ENCODE measurements around the gene INHBB.

INHBB gene

GRCh38 chr2:120348134-120348736 lies 2.3 kb downstream of the INHBB start:
- peaks cover 74% of the 10 kb centered on the region for H3K27me3 ChIP-seq (ENCODE audit: insufficient read depth, low read length)

DNA sequence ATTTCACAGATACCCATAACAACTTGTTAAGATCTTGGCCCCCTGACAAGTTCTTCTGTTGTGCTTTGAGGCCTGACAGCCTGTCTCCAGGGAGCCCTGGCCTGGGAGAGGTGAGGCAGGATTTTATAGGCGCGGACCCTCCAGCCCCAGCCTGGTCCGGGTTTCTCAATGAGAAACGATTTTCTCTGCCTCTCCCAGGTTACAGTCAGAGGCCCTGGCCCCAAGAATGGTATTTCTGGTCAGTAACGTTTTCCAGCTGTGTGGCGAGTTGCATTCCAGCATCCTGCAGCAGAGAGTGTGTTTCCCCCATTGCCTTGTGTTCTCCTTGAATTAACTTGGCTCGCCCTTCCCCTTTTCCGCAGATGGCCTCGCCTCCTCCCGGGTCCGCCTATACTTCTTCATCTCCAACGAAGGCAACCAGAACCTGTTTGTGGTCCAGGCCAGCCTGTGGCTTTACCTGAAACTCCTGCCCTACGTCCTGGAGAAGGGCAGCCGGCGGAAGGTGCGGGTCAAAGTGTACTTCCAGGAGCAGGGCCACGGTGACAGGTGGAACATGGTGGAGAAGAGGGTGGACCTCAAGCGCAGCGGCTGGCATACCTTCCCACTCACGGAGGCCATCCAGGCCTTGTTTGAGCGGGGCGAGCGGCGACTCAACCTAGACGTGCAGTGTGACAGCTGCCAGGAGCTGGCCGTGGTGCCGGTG lies 3.0 kb downstream of the INHBB start:
- Histone ChIP-seq H3K36me3 (ENCODE audit: insufficient read depth, low read length) (no peaks in the 10 kb centered on the region), H3K9me3 (ENCODE audit: low read length) (no peaks in the 10 kb centered on the region), H3K4me1 (ENCODE audit: insufficient read depth, low read length) (peaks cover 34% of the 10 kb centered on the region), H2AFZ (ENCODE audit: low read depth, low read length) (no peak overlapping the region), H3K4me3 (ENCODE audit: low read length) (no peak overlapping the region), H3K27me3 (ENCODE audit: insufficient read depth, low read length) (peaks cover 74% of the 10 kb centered on the region)

More at GRCh38 chr2:120348134-120348736, 2.3 kb downstream of the INHBB start:
- H3K9me3 ChIP-seq (ENCODE audit: low read length): no peaks in the 10 kb centered on the region
- H3K4me1 ChIP-seq (ENCODE audit: insufficient read depth, low read length): peaks cover 39% of the 10 kb centered on the region
- H3K36me3 ChIP-seq (ENCODE audit: insufficient read depth, low read length): no peaks in the 10 kb centered on the region
- H2AFZ ChIP-seq (ENCODE audit: low read depth, low read length): no peak overlapping the region
- H3K4me3 ChIP-seq (ENCODE audit: low read length): no peak overlapping the region

DNA sequence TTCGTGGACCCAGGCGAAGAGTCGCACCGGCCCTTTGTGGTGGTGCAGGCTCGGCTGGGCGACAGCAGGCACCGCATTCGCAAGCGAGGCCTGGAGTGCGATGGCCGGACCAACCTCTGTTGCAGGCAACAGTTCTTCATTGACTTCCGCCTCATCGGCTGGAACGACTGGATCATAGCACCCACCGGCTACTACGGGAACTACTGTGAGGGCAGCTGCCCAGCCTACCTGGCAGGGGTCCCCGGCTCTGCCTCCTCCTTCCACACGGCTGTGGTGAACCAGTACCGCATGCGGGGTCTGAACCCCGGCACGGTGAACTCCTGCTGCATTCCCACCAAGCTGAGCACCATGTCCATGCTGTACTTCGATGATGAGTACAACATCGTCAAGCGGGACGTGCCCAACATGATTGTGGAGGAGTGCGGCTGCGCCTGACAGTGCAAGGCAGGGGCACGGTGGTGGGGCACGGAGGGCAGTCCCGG lies 3.5 kb downstream of the INHBB start:
- Histone ChIP-seq H3K4me1 (ENCODE audit: insufficient read depth, low read length) (peaks cover 34% of the 10 kb centered on the region), H3K9me3 (ENCODE audit: low read length) (no peaks in the 10 kb centered on the region), H3K4me3 (ENCODE audit: low read length) (no peak overlapping the region), H3K36me3 (ENCODE audit: insufficient read depth, low read length) (no peaks in the 10 kb centered on the region), H3K27me3 (ENCODE audit: insufficient read depth, low read length) (peaks cover 70% of the 10 kb centered on the region), H2AFZ (ENCODE audit: low read depth, low read length) (no peak overlapping the region)

DNA sequence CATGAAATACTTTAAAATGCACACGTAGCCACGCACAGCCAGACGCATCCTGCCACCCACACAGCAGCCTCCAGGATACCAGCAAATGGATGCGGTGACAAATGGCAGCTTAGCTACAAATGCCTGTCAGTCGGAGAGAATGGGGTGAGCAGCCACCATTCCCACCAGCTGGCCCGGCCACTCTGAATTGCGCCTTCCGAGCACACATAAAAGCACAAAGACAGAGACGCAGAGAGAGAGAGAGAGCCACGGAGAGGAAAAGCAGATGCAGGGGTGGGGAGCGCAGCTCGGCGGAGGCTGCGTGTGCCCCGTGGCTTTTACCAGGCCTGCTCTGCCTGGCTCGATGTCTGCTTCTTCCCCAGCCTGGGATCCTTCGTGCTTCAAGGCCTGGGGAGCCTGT lies 4.1 kb downstream of the INHBB start:
- Histone ChIP-seq H3K27me3 (ENCODE audit: insufficient read depth, low read length) (peaks cover 72% of the 10 kb centered on the region), H3K36me3 (ENCODE audit: insufficient read depth, low read length) (no peaks in the 10 kb centered on the region)

GRCh38 chr2:120350801-120351320 lies 4.9 kb downstream of the INHBB start:
- Histone ChIP-seq H3K9me3 (ENCODE audit: low read length) (no peaks in the 10 kb centered on the region), H2AFZ (ENCODE audit: low read depth, low read length) (no peak overlapping the region), H3K36me3 (ENCODE audit: insufficient read depth, low read length) (no peaks in the 10 kb centered on the region), H3K4me1 (ENCODE audit: insufficient read depth, low read length) (peaks cover 34% of the 10 kb centered on the region), H3K27me3 (ENCODE audit: insufficient read depth, low read length) (peaks cover 65% of the 10 kb centered on the region), H3K4me3 (ENCODE audit: low read length) (no peak overlapping the region)

More for the DNA sequence above, 4.1 kb downstream of the INHBB start:
- no peak overlapping the region for H3K4me3 ChIP-seq (ENCODE audit: low read length)
- H2AFZ ChIP-seq (ENCODE audit: low read depth, low read length): no peak overlapping the region
- H3K4me1 ChIP-seq (ENCODE audit: insufficient read depth, low read length): peaks cover 34% of the 10 kb centered on the region
- no peaks in the 10 kb centered on the region for H3K9me3 ChIP-seq (ENCODE audit: low read length)

- Histone ChIP-seq H3K27me3 (ENCODE audit: insufficient read depth, low read length) (peaks cover 72% of the 10 kb centered on the region), H3K4me3 (ENCODE audit: low read length) (no peak overlapping the region), H2AFZ (ENCODE audit: low read depth, low read length) (no peak overlapping the region), H3K4me1 (ENCODE audit: insufficient read depth, low read length) (peaks cover 23% of the 10 kb centered on the region), H3K36me3 (ENCODE audit: insufficient read depth, low read length) (no peaks in the 10 kb centered on the region), H3K9me3 (ENCODE audit: low read length) (no peaks in the 10 kb centered on the region)
These were observed 7.0 kb downstream of the INHBB start for GRCh38 chr2:120352696-120353590.

DNA sequence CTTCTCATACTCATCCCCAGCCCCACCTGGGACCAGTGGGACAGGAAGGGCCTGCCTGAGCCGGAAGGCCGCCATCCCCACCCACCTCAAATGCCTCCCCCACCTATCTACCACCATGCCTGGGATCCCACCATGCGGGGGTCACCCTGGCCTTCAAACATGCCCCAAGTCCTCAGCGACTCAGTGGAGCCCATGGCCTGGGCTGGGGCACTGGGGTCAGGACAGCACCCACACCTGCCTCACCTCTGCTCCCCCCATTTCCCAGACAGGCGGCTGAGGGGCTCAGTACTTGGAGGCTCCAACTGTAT lies 7.6 kb downstream of the INHBB start:
- peaks cover 74% of the 10 kb centered on the region for H3K27me3 ChIP-seq (ENCODE audit: insufficient read depth, low read length)

DNA sequence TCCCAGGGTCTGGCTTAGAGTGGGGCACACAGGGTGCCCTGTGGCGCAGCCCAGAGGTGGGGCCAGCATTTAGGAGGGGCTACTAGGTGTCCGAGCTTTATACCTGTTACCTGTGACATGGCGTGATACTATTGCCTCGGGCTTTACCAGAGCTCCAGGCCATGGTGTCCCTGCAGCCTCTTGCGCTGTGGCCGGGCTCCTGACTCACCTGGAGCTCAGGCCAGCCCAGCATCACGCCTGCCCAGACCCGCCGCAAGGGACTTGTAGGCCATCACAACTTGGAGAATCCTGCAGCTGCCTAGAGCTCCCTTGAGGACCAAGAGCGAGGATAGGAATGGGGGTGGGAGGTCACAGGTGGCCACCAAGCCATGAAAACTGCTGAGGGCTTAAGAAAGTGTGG lies 8.0 kb downstream of the INHBB start:
- H3K36me3 ChIP-seq (ENCODE audit: insufficient read depth, low read length): no peaks in the 10 kb centered on the region
- no peak overlapping the region for H2AFZ ChIP-seq (ENCODE audit: low read depth, low read length)
- peaks cover 13% of the 10 kb centered on the region for H3K4me1 ChIP-seq (ENCODE audit: insufficient read depth, low read length)
- H3K4me3 ChIP-seq (ENCODE audit: low read length): no peak overlapping the region
- no peaks in the 10 kb centered on the region for H3K9me3 ChIP-seq (ENCODE audit: low read length)
- peaks cover 74% of the 10 kb centered on the region for H3K27me3 ChIP-seq (ENCODE audit: insufficient read depth, low read length)

More for the DNA sequence above, 7.6 kb downstream of the INHBB start:
- Histone ChIP-seq H3K4me1 (ENCODE audit: insufficient read depth, low read length) (peaks cover 17% of the 10 kb centered on the region), H2AFZ (ENCODE audit: low read depth, low read length) (no peak overlapping the region), H3K4me3 (ENCODE audit: low read length) (no peak overlapping the region), H3K9me3 (ENCODE audit: low read length) (no peaks in the 10 kb centered on the region), H3K36me3 (ENCODE audit: insufficient read depth, low read length) (no peaks in the 10 kb centered on the region)

- Histone ChIP-seq H3K27me3 (ENCODE audit: insufficient read depth, low read length) (peaks cover 73% of the 10 kb centered on the region), H3K9me3 (ENCODE audit: low read length) (no peaks in the 10 kb centered on the region), H2AFZ (ENCODE audit: low read depth, low read length) (no peak overlapping the region), H3K36me3 (ENCODE audit: insufficient read depth, low read length) (no peaks in the 10 kb centered on the region), H3K4me3 (ENCODE audit: low read length) (no peak overlapping the region), H3K4me1 (ENCODE audit: insufficient read depth, low read length) (peaks cover 10% of the 10 kb centered on the region)
These were observed 8.5 kb downstream of the INHBB start for GRCh38 chr2:120354467-120354866.

- Histone ChIP-seq H3K27me3 (ENCODE audit: insufficient read depth, low read length) (peaks cover 69% of the 10 kb centered on the region), H3K4me3 (ENCODE audit: low read length) (no peak overlapping the region), H2AFZ (ENCODE audit: low read depth, low read length) (no peak overlapping the region), H3K36me3 (ENCODE audit: insufficient read depth, low read length) (no peaks in the 10 kb centered on the region), H3K9me3 (ENCODE audit: low read length) (no peaks in the 10 kb centered on the region), H3K4me1 (ENCODE audit: insufficient read depth, low read length) (peaks cover 3% of the 10 kb centered on the region)
These were observed 9.2 kb downstream of the INHBB start for GRCh38 chr2:120354935-120355779.

GRCh38 chr2:120355780-120356266 lies 9.9 kb downstream of the INHBB start:
- Histone ChIP-seq H3K36me3 (ENCODE audit: insufficient read depth, low read length) (no peaks in the 10 kb centered on the region), H2AFZ (ENCODE audit: low read depth, low read length) (no peak overlapping the region), H3K4me1 (ENCODE audit: insufficient read depth, low read length) (no peaks in the 10 kb centered on the region), H3K4me3 (ENCODE audit: low read length) (no peak overlapping the region), H3K9me3 (ENCODE audit: low read length) (no peaks in the 10 kb centered on the region), H3K27me3 (ENCODE audit: insufficient read depth, low read length) (peaks cover 66% of the 10 kb centered on the region)

DNA sequence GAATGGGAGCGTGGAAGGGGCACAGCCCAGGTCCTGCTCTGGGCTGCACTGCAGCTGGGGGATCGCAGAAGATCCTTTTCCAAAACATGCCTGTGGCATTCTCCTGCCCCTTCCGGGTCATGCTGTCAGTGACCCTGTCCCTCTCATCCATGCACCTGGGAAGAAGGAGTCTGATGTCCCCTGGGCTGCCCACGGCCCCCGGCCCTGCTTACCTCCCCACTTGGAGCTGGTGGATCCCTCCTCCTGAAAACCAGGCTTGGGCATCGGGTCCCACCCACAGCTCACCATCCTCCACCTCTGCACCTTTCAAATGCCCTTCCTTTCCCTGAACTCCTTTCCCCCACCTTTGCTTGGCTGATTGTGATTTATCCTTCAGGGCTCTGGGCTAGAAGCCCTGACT lies 11.8 kb downstream of the INHBB start:
- Histone ChIP-seq H3K4me3 (ENCODE audit: low read length) (no peak overlapping the region), H3K36me3 (ENCODE audit: insufficient read depth, low read length) (no peaks in the 10 kb centered on the region), H3K9me3 (ENCODE audit: low read length) (no peaks in the 10 kb centered on the region)

More for the DNA sequence above, 11.8 kb downstream of the INHBB start:
- peaks cover 51% of the 10 kb centered on the region for H3K27me3 ChIP-seq (ENCODE audit: insufficient read depth, low read length)
- peaks cover 6% of the 10 kb centered on the region for H3K4me1 ChIP-seq (ENCODE audit: insufficient read depth, low read length)
- no peak overlapping the region for H2AFZ ChIP-seq (ENCODE audit: low read depth, low read length)

Data from neuron (in vitro differentiated cells).